Subcutaneous abdominal adipose tissue (tissue), 5 donors: ENCODE results near the gene HDX.
A peak's percentile ranks its signal among the peaks of the same experiment; 100 is the strongest.

Experiments
- H3K27ac ChIP-seq: one replicate; pipeline ENCODE4 v1.7.0; 2013; ENCODE audit warnings: low read depth, mild to moderate bottlenecking, inconsistent platforms, low read length, moderate library complexity
- H3K27me3 ChIP-seq, 5 donors: one replicate each; pipeline ENCODE4 v1.7.0; 2013; ENCODE audit warnings: low read length in 5 of 5, inconsistent platforms in 1 of 5; ENCODE audit not compliant: control insufficient read depth in 5 of 5, insufficient read depth in 4 of 5
- H3K36me3 ChIP-seq, 5 donors: one replicate each; pipeline ENCODE4 v1.7.0; 2013; ENCODE audit warnings: low read length in 5 of 5; ENCODE audit not compliant: control insufficient read depth in 5 of 5, insufficient read depth in 5 of 5
- H3K4me1 ChIP-seq, 5 donors: one replicate each; pipeline ENCODE4 v1.7.0; 2013; ENCODE audit warnings: low read length in 5 of 5, mild to moderate bottlenecking in 3 of 5, moderate library complexity in 1 of 5; ENCODE audit not compliant: control insufficient read depth in 5 of 5, insufficient read depth in 5 of 5
- H3K4me3 ChIP-seq, 5 donors: one replicate each; pipeline ENCODE4 v1.7.0; 2013; ENCODE audit warnings: low read length in 5 of 5, low read depth in 1 of 5
- H3K9ac ChIP-seq, 5 donors: one replicate each; pipeline ENCODE4 v1.7.0; 2013; ENCODE audit warnings: low read length in 5 of 5, mild to moderate bottlenecking in 4 of 5, moderate library complexity in 3 of 5
- H3K9me3 ChIP-seq, 5 donors: one replicate each; pipeline ENCODE4 v1.7.0; 2013; ENCODE audit warnings: low read length in 5 of 5; ENCODE audit not compliant: control insufficient read depth in 5 of 5
- donor health status: healthy.
- donor health status: healthy.
- donor health status: healthy.
- donor health status: healthy.
- donor health status: healthy.

Gene HDX

DNA sequence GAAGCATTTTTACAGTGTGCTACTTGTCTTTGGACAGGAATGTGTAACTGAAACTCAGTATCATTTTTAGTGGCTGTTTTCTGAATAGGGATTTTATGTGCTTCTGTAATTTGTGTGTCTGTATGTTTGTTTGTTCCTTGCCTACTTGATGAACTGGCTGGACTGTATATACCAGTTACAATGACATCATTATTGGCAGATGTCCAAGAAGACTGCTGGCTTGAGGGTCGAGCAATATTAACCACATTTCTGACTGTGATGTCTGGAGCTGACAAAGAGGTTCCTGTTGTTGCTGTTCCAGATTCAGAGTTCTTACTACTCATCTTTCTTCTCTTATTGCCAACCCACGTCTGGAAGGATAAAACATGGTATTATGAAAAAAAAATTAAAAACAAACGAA, 33.0 kb downstream of the HDX start:
- H3K9me3 ChIP-seq: peaks cover 0 to 4% (median 0%) of the 10 kb centered on the region in 5 donors
- H3K27me3 ChIP-seq: no peaks in the 10 kb centered on the region
- H3K4me3 ChIP-seq: no peak overlapping the region
- no peak overlapping the region for H3K9ac ChIP-seq
- H3K4me1 ChIP-seq: no peaks in the 10 kb centered on the region
- H3K36me3 ChIP-seq: peaks cover 0 to 6% (median 5%) of the 10 kb centered on the region in 5 donors
- H3K27ac ChIP-seq: no peak overlapping the region

GRCh38 chrX:84467898-84468297, 34.4 kb downstream of the HDX start:
- Histone ChIP-seq H3K27ac (no peak overlapping the region), H3K27me3 (no peaks in the 10 kb centered on the region), H3K4me1 (no peaks in the 10 kb centered on the region), H3K36me3 (peaks cover 0 to 6% (median 5%) of the 10 kb centered on the region in 5 donors), H3K9ac (no peak overlapping the region), H3K9me3 (peaks cover 0 to 4% (median 0%) of the 10 kb centered on the region in 5 donors), H3K4me3 (no peak overlapping the region)

DNA sequence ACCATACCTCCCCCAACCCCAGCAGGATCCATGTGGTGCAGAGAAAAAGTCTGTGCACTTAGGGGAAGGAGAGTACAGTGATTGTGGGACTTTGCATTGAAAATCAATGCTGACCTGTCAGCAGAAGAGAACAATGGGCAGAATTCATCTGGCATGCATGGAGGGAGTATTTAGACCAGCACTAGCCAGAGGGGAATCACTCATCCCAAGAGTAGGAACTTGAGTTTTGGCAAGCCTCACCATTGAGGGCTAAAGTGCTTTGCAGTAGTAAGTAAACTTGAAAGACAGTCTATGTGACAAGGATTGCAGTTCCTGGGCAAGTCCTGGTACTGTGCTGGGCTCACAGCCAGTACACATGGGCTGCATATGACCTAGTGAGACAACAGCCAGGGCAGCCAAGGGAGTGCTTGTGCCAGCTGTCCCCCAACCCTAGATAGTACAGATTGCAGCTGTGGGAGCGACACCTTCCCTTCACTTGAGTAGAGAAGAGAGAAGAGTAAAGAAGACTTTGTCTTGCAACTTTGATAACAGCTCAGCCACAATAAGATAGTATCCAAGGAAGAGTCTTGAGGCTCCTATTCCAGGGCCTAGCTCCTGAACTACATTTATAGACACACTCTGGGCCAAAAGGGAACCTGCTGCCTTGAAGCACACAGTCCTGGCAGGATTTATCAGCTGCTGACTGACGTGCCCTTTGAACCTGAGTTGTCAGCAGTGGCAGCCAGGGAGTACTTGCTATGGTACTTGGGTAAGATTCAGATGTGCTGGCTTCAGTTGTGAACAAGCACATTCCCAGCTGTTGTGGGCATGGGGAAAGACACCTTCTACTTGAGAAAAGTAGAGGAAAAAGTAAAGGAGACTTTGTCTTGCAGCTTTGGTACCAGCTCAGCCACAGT, 48.7 kb downstream of the HDX start:
- Histone ChIP-seq H3K4me1 (peaks cover 0 to 3% (median 0%) of the 10 kb centered on the region in 5 donors), H3K36me3 (no peaks in the 10 kb centered on the region), H3K4me3 (no peak overlapping the region), H3K9me3 (peaks cover 0 to 12% (median 9%) of the 10 kb centered on the region in 5 donors), H3K9ac (no peak overlapping the region), H3K27me3 (no peaks in the 10 kb centered on the region), H3K27ac (no peak overlapping the region)

DNA sequence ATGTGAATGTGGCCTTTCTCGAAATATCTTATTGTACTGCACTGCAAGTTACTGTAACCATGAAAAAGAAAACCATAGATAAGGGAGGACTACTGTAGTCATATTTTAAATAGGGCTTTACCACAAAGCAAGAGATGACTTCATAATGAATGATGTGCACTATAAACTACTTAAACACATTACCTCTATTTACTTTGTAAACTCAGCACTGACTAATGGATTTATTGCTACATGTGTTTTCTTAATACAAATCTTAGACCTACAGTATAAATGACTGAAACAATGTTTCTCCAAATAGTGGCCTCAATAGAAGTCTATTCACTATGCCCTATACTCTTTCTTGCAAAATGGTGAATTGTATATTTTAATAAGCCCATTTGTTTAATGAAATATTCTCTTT, 61.1 kb downstream of the HDX start:
- Histone ChIP-seq H3K9me3 (peaks cover 0 to 13% (median 7%) of the 10 kb centered on the region in 5 donors), H3K36me3 (peaks cover 0 to 4% (median 0%) of the 10 kb centered on the region in 5 donors)

GRCh38 chrX:84415140-84415539, 87.1 kb downstream of the HDX start:
- Histone ChIP-seq H3K9me3 (peaks cover 0 to 5% (median 3%) of the 10 kb centered on the region in 5 donors), H3K27ac (no peak overlapping the region), H3K27me3 (peaks cover 0 to 4% (median 0%) of the 10 kb centered on the region in 5 donors), H3K9ac (no peak overlapping the region), H3K4me1 (no peaks in the 10 kb centered on the region), H3K4me3 (no peak overlapping the region), H3K36me3 (no peaks in the 10 kb centered on the region)

More for the DNA sequence above, 61.1 kb downstream of the HDX start:
- Histone ChIP-seq H3K9ac (no peak overlapping the region), H3K4me1 (no peaks in the 10 kb centered on the region), H3K27ac (no peak overlapping the region), H3K4me3 (no peak overlapping the region), H3K27me3 (no peaks in the 10 kb centered on the region)

- H3K27me3 ChIP-seq: peaks cover 0 to 3% (median 0%) of the 10 kb centered on the region in 5 donors
- peaks cover 0 to 5% (median 3%) of the 10 kb centered on the region in 5 donors for H3K9me3 ChIP-seq
- H3K4me3 ChIP-seq: peak overlapping the region in 1 of 5 donors; percentile 8
- H3K9ac ChIP-seq: no peak overlapping the region
- H3K27ac ChIP-seq: no peak overlapping the region
- H3K36me3 ChIP-seq: no peaks in the 10 kb centered on the region
- H3K4me1 ChIP-seq: peaks cover 0 to 4% (median 0%) of the 10 kb centered on the region in 5 donors
Observed at GRCh38 chrX:84363663-84364062, 138.6 kb downstream of the HDX start.

DNA sequence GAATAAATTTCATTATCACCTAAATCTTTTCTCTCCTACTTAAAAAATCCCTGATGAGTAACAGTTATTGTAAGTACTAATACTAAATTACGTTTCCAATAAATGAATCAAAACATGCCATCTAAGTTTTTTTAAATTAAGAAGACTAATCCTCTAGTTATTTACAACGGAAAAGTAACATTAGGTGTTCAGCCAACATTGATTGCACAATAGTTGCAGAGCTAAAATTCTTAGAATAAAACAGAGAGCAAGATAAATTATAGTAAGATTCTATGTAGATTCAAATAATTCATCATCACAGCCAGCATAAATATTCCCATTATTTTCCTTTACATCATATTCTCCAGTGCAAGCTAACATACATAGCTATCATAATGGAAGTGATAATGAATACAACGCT, 139.2 kb downstream of the HDX start:
- Histone ChIP-seq H3K9ac (no peak overlapping the region), H3K4me1 (peaks cover 0 to 4% (median 0%) of the 10 kb centered on the region in 5 donors), H3K36me3 (no peaks in the 10 kb centered on the region), H3K27me3 (peaks cover 0 to 3% (median 0%) of the 10 kb centered on the region in 5 donors), H3K4me3 (no peak overlapping the region), H3K9me3 (peaks cover 0 to 5% (median 3%) of the 10 kb centered on the region in 5 donors), H3K27ac (no peak overlapping the region)

DNA sequence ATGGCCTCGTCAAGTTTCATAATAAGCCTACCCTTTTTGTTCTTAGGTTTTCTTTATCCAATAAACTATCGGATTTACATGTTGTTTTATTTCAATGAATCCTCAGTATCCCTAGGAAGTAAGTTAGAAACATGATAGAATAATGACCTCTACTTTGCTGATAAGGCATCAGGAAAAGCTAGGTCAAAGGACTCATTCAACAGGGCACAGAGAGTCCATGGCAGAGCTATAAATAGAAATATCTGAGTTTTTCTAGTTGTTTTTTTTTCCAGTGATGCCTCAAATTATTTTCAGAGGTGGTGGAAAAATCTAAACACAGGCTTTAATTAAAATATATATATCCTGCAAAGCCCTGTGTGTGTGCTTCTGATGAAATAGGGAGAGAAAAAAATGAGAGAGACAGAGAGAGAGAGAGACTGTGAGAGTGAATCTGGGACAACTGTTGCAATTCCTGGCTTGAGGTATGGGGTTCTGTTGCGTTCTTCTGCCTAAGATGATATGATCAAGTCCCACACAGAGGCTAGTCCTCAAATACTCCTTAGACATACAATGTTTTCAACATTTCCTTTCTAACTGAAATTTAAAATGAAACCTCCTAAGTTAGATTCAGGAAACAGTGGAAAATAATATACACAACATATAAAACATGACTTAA, 139.9 kb downstream of the HDX start:
- Histone ChIP-seq H3K27me3 (peaks cover 0 to 3% (median 0%) of the 10 kb centered on the region in 5 donors), H3K27ac (no peak overlapping the region), H3K9me3 (peaks cover 0 to 3% (median 3%) of the 10 kb centered on the region in 5 donors), H3K4me3 (no peak overlapping the region), H3K36me3 (no peaks in the 10 kb centered on the region), H3K4me1 (peaks cover 0 to 4% (median 0%) of the 10 kb centered on the region in 5 donors), H3K9ac (no peak overlapping the region)

GRCh38 chrX:84358271-84358670, 144.0 kb downstream of the HDX start:
- H3K4me1 ChIP-seq: peaks cover 0 to 4% (median 0%) of the 10 kb centered on the region in 5 donors
- H3K36me3 ChIP-seq: no peaks in the 10 kb centered on the region
- no peaks in the 10 kb centered on the region for H3K27me3 ChIP-seq

GRCh38 chrX:84357296-84357695, 145.0 kb downstream of the HDX start:
- no peaks in the 10 kb centered on the region for H3K36me3 ChIP-seq
- peaks cover 0 to 3% (median 0%) of the 10 kb centered on the region in 5 donors for H3K4me1 ChIP-seq
- no peak overlapping the region for H3K27ac ChIP-seq
- no peak overlapping the region for H3K9ac ChIP-seq
- no peaks in the 10 kb centered on the region for H3K9me3 ChIP-seq
- no peak overlapping the region for H3K4me3 ChIP-seq
- H3K27me3 ChIP-seq: no peaks in the 10 kb centered on the region

More at GRCh38 chrX:84358271-84358670, 144.0 kb downstream of the HDX start:
- no peak overlapping the region for H3K27ac ChIP-seq
- no peak overlapping the region for H3K4me3 ChIP-seq
- no peak overlapping the region for H3K9ac ChIP-seq
- H3K9me3 ChIP-seq: no peaks in the 10 kb centered on the region
